Measurements from ENCODE around the gene LYRM4.

The LYRM4 gene

GRCh38 chr6:5279891-5280338, 19.2 kb upstream of the LYRM4 start:
- DNase-seq: no peak

GRCh38 chr6:5278565-5279120, 17.9 kb upstream of the LYRM4 start:
- no peak for DNase-seq

GRCh38 chr6:5278047-5278446, 17.3 kb upstream of the LYRM4 start:
- DNase-seq: no peak

GRCh38 chr6:5277589-5277988, 16.8 kb upstream of the LYRM4 start:
- no peak for DNase-seq

- no peak for DNase-seq
Observed at GRCh38 chr6:5276581-5276980, 15.8 kb upstream of the LYRM4 start.

- no peak for DNase-seq
Observed at GRCh38 chr6:5275497-5275896, 14.7 kb upstream of the LYRM4 start.

- DNase-seq: no peak
Observed at GRCh38 chr6:5274231-5274630, 13.5 kb upstream of the LYRM4 start.

- no peak for DNase-seq
Observed at GRCh38 chr6:5271926-5272325, 11.2 kb upstream of the LYRM4 start.

GRCh38 chr6:5270093-5270680, 9.4 kb upstream of the LYRM4 start:
- DNase-seq: no peak

- DNase-seq: no peak
Observed at GRCh38 chr6:5266423-5266822, 5.7 kb upstream of the LYRM4 start.

GRCh38 chr6:5261545-5262109, 877 bp upstream of the LYRM4 start:
- DNase-seq: no peak

- DNase-seq: peak; percentile 76
Observed at GRCh38 chr6:5260111-5260620, 584 bp downstream of the LYRM4 start.

- no peak for DNase-seq
Observed at GRCh38 chr6:5259428-5259827, 1.3 kb downstream of the LYRM4 start.

GRCh38 chr6:5257400-5257799, 3.4 kb downstream of the LYRM4 start:
- DNase-seq: no peak

- no peak for DNase-seq
Observed at GRCh38 chr6:5256952-5257351, 3.8 kb downstream of the LYRM4 start.

- no peak for DNase-seq
Observed at GRCh38 chr6:5250911-5251310, 9.8 kb downstream of the LYRM4 start.

- no peak for DNase-seq
Observed at GRCh38 chr6:5250451-5250850, 10.3 kb downstream of the LYRM4 start.

- DNase-seq: no peak
Observed at GRCh38 chr6:5249451-5250122, 11.2 kb downstream of the LYRM4 start.

- DNase-seq: no peak
Observed at GRCh38 chr6:5248302-5249098, 12.2 kb downstream of the LYRM4 start.

- no peak for DNase-seq
Observed at GRCh38 chr6:5247201-5247600, 13.5 kb downstream of the LYRM4 start.

- no peak for DNase-seq
Observed at GRCh38 chr6:5246141-5247097, 14.3 kb downstream of the LYRM4 start.

- DNase-seq: no peak
Observed at GRCh38 chr6:5243069-5243468, 17.7 kb downstream of the LYRM4 start.

Data from NCI-H146 (cell line).